SK-N-SH treated with all-trans-retinoic acid at 6 μM for 48 hours (cell line): ENCODE measurements around the gene TRAPPC6A.
A peak's percentile ranks its signal among the peaks of the same experiment; 100 is the strongest.

Experiments used
- ATAC-seq: fragments of 200-7000 bp; cut with Tn5 transposase; 3 replicates; pipeline ENCODE4 v1.9.1; 2020; ENCODE audit warnings: mild to moderate bottlenecking, moderate library complexity
- ARNTL ChIP-seq: fragments of 450-650 bp; formaldehyde crosslinking; IDR thresholded peaks from 2 replicates; pipeline ENCODE4 v1.5.0; 2020; ENCODE audit warnings: low read depth, mild to moderate bottlenecking, moderate library complexity, borderline replicate concordance
- BACH2 ChIP-seq: fragments of 250-450 bp; sonication (Bioruptor Pico); IDR thresholded peaks from 2 replicates; pipeline ENCODE4 v1.9.0; 2021; ENCODE audit warnings: mild to moderate bottlenecking, borderline replicate concordance
- CSDC2 ChIP-seq: fragments of 250-450 bp; sonication (Bioruptor Pico); IDR thresholded peaks from 2 replicates; pipeline ENCODE4 v1.5.0; 2020; ENCODE audit warnings: mild to moderate bottlenecking, moderate library complexity
- CSRNP3 ChIP-seq: fragments of 250-450 bp; sonication (Bioruptor Pico); IDR thresholded peaks from 2 replicates; pipeline ENCODE4 v1.5.1; 2021; ENCODE audit warnings: mild to moderate bottlenecking, moderate library complexity
- ESRRG ChIP-seq: fragments of 250-450 bp; sonication (Bioruptor Pico); IDR thresholded peaks from 2 replicates; pipeline ENCODE4 v1.6.1; 2021; ENCODE audit warnings: mild to moderate bottlenecking
- ISL1 ChIP-seq: fragments of 250-450 bp; sonication (Bioruptor Pico); IDR thresholded peaks from 2 replicates; pipeline ENCODE4 v2.1.2; 2022; ENCODE audit warnings: mild to moderate bottlenecking, moderate library complexity
- OSR1 ChIP-seq: fragments of 250-450 bp; sonication (Bioruptor Pico); IDR thresholded peaks from 2 replicates; pipeline ENCODE4 v1.8.0; 2022; ENCODE audit warnings: moderate library complexity, mild to moderate bottlenecking, inconsistent platforms
- PPARA ChIP-seq: fragments of 250-450 bp; sonication (Bioruptor Pico); IDR thresholded peaks from 2 replicates; pipeline ENCODE4 v1.5.0; 2020; ENCODE audit warnings: mild to moderate bottlenecking, borderline replicate concordance
- TCF4 ChIP-seq: fragments of 250-450 bp; sonication (Bioruptor Pico); IDR thresholded peaks from 2 replicates; pipeline ENCODE4 v1.8.0; 2021; ENCODE audit warnings: mild to moderate bottlenecking, moderate library complexity, borderline replicate concordance
- TOX ChIP-seq: fragments of 250-450 bp; sonication (Bioruptor Pico); IDR thresholded peaks from 2 replicates; pipeline ENCODE4 v1.8.0; 2021; ENCODE audit warnings: mild to moderate bottlenecking, moderate library complexity, borderline replicate concordance
- TSHZ2 ChIP-seq: fragments of 250-450 bp; sonication (Bioruptor Pico); IDR thresholded peaks from 2 replicates; pipeline ENCODE4 v1.5.0; 2020; ENCODE audit warnings: mild to moderate bottlenecking, moderate library complexity
- ZC3H10 ChIP-seq: fragments of 250-450 bp; sonication (Bioruptor Pico); IDR thresholded peaks from 2 replicates; pipeline ENCODE4 v1.5.1; 2021; ENCODE audit warnings: mild to moderate bottlenecking, moderate library complexity
- ZFP3 ChIP-seq: fragments of 250-450 bp; sonication (Bioruptor Pico); IDR thresholded peaks from 2 replicates; pipeline ENCODE4 v1.5.0; 2020; ENCODE audit warnings: mild to moderate bottlenecking, moderate library complexity
- ZFP30 ChIP-seq: fragments of 450-650 bp; formaldehyde crosslinking; IDR thresholded peaks from 2 replicates; pipeline ENCODE4 v1.5.0; 2022; ENCODE audit warnings: mild to moderate bottlenecking, moderate library complexity
- ZNF565 ChIP-seq: fragments of 450-650 bp; formaldehyde crosslinking; conservative IDR thresholded peaks from 2 replicates; pipeline ENCODE4 v1.5.0; 2020; ENCODE audit warnings: low read depth, mild to moderate bottlenecking, moderate library complexity
- ZNF70 ChIP-seq: fragments of 450-650 bp; formaldehyde crosslinking; IDR thresholded peaks from 2 replicates; pipeline ENCODE4 v1.5.0; 2020; ENCODE audit warnings: mild to moderate bottlenecking, moderate library complexity
- TF ChIP-seq, protein P1 (sequence below): fragments of 250-450 bp; sonication (Bioruptor Pico); IDR thresholded peaks from 2 replicates; pipeline ENCODE4 v1.8.0; 2021; ENCODE audit warnings: low read depth, mild to moderate bottlenecking, moderate library complexity, borderline replicate concordance

The TRAPPC6A gene

DNA sequence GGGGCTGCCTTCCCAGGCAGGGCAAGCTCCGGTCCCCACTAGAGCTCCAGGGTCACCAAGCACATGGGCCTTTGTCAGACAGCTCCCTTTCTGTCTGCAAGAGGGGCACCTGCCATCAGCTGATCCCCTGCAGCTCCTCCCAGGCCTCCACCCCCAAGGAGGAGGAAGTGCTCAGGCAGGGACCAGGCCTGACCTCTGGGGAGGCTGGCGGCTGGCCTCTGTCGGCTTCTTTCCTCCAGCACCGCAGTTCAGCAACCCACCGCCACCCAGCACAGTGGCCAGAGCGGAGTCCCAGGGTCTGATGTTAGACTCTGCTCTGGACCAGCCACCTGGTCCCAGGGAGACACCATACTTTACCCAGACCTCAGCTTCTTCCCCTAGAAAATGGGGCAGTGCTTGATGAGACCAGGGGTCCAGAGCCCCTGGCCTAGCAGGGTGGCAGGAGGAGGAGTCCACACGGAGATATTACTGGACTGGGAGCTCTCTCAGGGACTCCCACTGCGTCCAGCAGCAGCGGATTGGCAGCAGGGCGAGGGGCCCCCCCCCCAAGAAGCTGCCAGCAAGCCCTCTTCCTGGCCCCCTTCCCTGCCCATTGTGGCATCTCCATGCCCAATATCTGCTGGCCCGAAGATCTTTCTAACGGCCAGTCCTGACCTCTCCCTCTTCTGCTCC lies 41.4 kb downstream of the TRAPPC6A start (continued):
- TF ChIP-seq, protein P1, sequence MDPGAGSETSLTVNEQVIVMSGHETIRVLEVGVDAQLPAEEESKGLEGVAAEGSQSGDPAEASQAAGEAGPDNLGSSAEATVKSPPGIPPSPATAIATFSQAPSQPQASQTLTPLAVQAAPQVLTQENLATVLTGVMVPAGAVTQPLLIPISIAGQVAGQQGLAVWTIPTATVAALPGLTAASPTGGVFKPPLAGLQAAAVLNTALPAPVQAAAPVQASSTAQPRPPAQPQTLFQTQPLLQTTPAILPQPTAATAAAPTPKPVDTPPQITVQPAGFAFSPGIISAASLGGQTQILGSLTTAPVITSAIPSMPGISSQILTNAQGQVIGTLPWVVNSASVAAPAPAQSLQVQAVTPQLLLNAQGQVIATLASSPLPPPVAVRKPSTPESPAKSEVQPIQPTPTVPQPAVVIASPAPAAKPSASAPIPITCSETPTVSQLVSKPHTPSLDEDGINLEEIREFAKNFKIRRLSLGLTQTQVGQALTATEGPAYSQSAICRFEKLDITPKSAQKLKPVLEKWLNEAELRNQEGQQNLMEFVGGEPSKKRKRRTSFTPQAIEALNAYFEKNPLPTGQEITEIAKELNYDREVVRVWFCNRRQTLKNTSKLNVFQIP (CRISPR knock-in tag), result no peak
- TF ChIP-seq ESRRG (CRISPR knock-in tag), result no peak
- TF ChIP-seq ARNTL (CRISPR knock-in tag), result no peak
- no peak for TF ChIP-seq BACH2 (CRISPR knock-in tag)
- TF ChIP-seq, all 23 proteins: peak for 0

- TF ChIP-seq TOX (CRISPR knock-in tag) (no peak), ISL1 (CRISPR knock-in tag) (no peak), TSHZ2 (CRISPR knock-in tag) (no peak), ZC3H10 (CRISPR knock-in tag) (no peak), ZFP30 (CRISPR knock-in tag) (no peak), ZFP3 (CRISPR knock-in tag) (no peak), PPARA (CRISPR knock-in tag) (no peak), ZNF565 (CRISPR knock-in tag) (no peak), OSR1 (CRISPR knock-in tag) (no peak), CSRNP3 (CRISPR knock-in tag) (no peak)
- ATAC-seq, result no peak
These were observed 42.7 kb downstream of the TRAPPC6A start for GRCh38 chr19:45135176-45135885.

- ATAC-seq, result no peak
- TF ChIP-seq, protein P1 (CRISPR knock-in tag), result no peak
- no peak for TF ChIP-seq CSDC2 (CRISPR knock-in tag)
These were observed 44.4 kb downstream of the TRAPPC6A start for GRCh38 chr19:45133661-45134060.

GRCh38 chr19:45130888-45131615 lies 47.0 kb downstream of the TRAPPC6A start:
- peak; percentile 58 for ATAC-seq
- TF ChIP-seq TSHZ2 (CRISPR knock-in tag) (no peak), TCF4 (CRISPR knock-in tag) (no peak), OSR1 (CRISPR knock-in tag) (no peak), ARNTL (CRISPR knock-in tag) (no peak), ZNF70 (CRISPR knock-in tag) (no peak)
- TF ChIP-seq, all 23 proteins: peak for 0
